Activated B cell treated with CpG ODN at 0.5 μM for 24 hours (primary cell): ENCODE measurements around the gene LRRIQ1. TPM values are rescaled to one million over a fixed set of nuclear protein-coding genes. Genes with fewer than 3 reads are reported as not detected.
"Not testable (repeated sequence)": the region's sequence is repeated elsewhere in the genome, so short reads cannot be mapped to it uniquely, and the experiment has no call there.

Experiments used
- ATAC-seq: fragments of 200-7000 bp; cut with Tn5 transposase; one replicate; pipeline ENCODE4 v1.10.0; 2021; ENCODE audit warnings: low read depth, mild to moderate bottlenecking, moderate library complexity
- CTCF ChIA-PET: fragments of 350-600 bp; sonication (Branson Sonifier 250); formaldehyde crosslinking; loops from one replicate; lab custom pipeline; 2021; ENCODE audit warnings: antibody characterized with exemption; lab: Charles Lee
- POLR2A ChIA-PET: fragments of 350-600 bp; sonication (Branson Sonifier 250); formaldehyde crosslinking; loops from one replicate; lab custom pipeline; 2021; ENCODE audit warnings: antibody characterized with exemption; lab: Charles Lee
- DNase-seq: peaks from one replicate; pipeline ENCODE4 v3.0.0; 2022
- H3K27ac Mint-ChIP-seq: one replicate; pipeline ENCODE4 v1.8.0; 2020; ENCODE audit warnings: mixed read lengths
- H3K27me3 Mint-ChIP-seq: one replicate; pipeline ENCODE4 v1.8.0; 2021; ENCODE audit warnings: mixed read lengths
- H3K36me3 Mint-ChIP-seq: one replicate; pipeline ENCODE4 v1.8.0; 2021; ENCODE audit warnings: low read depth, mixed read lengths
- H3K4me1 Mint-ChIP-seq: one replicate; pipeline ENCODE4 v1.8.0; 2021; ENCODE audit warnings: mixed read lengths
- H3K4me3 Mint-ChIP-seq: one replicate; pipeline ENCODE4 v1.8.0; 2020; ENCODE audit warnings: mild to moderate bottlenecking, mixed read lengths
- H3K9me3 Mint-ChIP-seq: one replicate; pipeline ENCODE4 v1.8.0; 2020; ENCODE audit warnings: mixed read lengths
- intact Hi-C: fragments of 100-400 bp; cut with micrococcal nuclease; formaldehyde crosslinking; loops from one replicate; pipeline ENCODE4 v1.15.1; 2024
- total RNA-seq: library from RNA; stranded (reverse); gene quantifications from 2 replicates; pipeline ENCODE4 v1.2.3, GENCODE V29; 2022
- TF ChIP-seq, protein P1 (sequence below): fragments of 200-600 bp; IDR thresholded peaks from one replicate; pipeline ENCODE4 v1.8.0; 2022; ENCODE audit warnings: antibody characterized with exemption, mild to moderate bottlenecking

LRRIQ1 gene
- total RNA-seq, 1 donor from 2014 or later: not detected

DNA sequence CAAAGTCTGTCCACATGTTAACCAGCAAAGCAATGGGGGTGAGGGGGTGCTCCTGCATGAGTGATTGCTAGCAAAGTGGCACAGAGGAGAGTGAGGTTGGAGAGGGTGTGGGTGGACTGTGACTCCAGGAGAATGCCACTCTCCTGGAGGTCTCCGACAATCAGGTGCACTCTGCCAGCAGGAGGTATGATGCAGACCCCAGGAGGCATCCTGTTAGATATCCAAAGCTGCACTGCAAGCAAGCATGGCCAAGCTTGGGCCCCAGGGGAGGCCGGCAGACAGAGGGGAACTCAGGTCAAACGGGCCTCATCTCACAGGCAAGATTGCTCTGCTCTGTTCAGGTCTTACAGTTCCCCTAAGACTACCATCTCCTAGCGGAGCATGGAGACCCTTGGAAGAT lies 170.4 kb downstream of the LRRIQ1 start:
- TF ChIP-seq, protein P1, sequence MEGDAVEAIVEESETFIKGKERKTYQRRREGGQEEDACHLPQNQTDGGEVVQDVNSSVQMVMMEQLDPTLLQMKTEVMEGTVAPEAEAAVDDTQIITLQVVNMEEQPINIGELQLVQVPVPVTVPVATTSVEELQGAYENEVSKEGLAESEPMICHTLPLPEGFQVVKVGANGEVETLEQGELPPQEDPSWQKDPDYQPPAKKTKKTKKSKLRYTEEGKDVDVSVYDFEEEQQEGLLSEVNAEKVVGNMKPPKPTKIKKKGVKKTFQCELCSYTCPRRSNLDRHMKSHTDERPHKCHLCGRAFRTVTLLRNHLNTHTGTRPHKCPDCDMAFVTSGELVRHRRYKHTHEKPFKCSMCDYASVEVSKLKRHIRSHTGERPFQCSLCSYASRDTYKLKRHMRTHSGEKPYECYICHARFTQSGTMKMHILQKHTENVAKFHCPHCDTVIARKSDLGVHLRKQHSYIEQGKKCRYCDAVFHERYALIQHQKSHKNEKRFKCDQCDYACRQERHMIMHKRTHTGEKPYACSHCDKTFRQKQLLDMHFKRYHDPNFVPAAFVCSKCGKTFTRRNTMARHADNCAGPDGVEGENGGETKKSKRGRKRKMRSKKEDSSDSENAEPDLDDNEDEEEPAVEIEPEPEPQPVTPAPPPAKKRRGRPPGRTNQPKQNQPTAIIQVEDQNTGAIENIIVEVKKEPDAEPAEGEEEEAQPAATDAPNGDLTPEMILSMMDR: no peak
- no peak overlapping the region for H3K27ac Mint-ChIP-seq
- H3K9me3 Mint-ChIP-seq: peaks cover 9% of the 10 kb centered on the region
- H3K4me1 Mint-ChIP-seq: no peaks in the 10 kb centered on the region
- no peak for ATAC-seq
- no peak for DNase-seq
- H3K36me3 Mint-ChIP-seq: no peaks in the 10 kb centered on the region
- intact Hi-C loops: no loop called here
- no peak overlapping the region for H3K4me3 Mint-ChIP-seq
- CTCF ChIA-PET: no interaction called here
- POLR2A ChIA-PET: no interaction called here
- no peaks in the 10 kb centered on the region for H3K27me3 Mint-ChIP-seq

DNA sequence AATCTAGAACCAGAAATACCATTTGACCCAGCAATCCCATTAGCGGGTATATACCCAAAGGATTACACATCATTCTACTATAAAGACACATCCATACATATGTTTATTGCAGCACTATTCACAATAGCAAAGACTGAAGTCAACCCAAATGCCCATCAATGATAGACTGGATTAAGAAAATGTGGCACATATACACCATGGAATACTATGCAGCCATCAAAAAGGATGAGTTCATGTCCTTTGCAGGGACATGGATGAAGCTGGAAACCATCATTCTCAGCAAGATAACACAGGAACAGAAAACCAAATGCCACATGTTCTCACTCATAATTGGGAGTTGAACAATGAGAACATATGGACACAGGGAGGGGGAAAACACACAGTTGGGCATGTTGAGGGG lies 188.2 kb downstream of the LRRIQ1 start:
- H3K4me1 Mint-ChIP-seq, H3K4me3 Mint-ChIP-seq, ATAC-seq, DNase-seq, intact Hi-C loops, POLR2A ChIA-PET, H3K27ac Mint-ChIP-seq, H3K9me3 Mint-ChIP-seq, H3K27me3 Mint-ChIP-seq, H3K36me3 Mint-ChIP-seq, CTCF ChIA-PET: not testable (repeated sequence)

DNA sequence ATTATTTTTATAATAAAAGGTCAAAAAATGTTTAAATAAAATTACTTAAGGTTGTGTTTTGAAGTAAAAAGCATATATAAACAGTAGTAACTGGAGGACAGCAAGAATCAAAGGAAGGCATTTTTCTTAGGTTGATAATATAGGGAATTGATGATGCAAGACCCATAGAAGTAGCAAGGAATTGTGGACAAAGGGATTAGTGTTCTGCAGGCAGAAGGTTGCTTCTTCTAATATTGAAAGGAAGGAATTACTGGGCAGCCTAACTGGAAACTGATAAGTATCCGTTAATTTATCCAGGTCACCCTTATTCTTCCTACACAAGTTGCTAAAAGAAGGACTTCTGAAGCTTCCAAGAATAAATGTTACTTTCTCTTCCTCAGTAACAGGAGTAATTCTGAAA lies 189.3 kb downstream of the LRRIQ1 start:
- CTCF ChIA-PET: no interaction called here
- DNase-seq (no peak), ATAC-seq (no peak)
- POLR2A ChIA-PET: no interaction called here
- Mint-ChIP-seq H3K4me1 (no peaks in the 10 kb centered on the region), H3K36me3 (no peaks in the 10 kb centered on the region), H3K4me3 (no peak overlapping the region), H3K27ac (no peak overlapping the region), H3K9me3 (peaks cover 2% of the 10 kb centered on the region), H3K27me3 (no peaks in the 10 kb centered on the region)
- TF ChIP-seq, protein P1: no peak
- intact Hi-C loops: no loop called here

DNA sequence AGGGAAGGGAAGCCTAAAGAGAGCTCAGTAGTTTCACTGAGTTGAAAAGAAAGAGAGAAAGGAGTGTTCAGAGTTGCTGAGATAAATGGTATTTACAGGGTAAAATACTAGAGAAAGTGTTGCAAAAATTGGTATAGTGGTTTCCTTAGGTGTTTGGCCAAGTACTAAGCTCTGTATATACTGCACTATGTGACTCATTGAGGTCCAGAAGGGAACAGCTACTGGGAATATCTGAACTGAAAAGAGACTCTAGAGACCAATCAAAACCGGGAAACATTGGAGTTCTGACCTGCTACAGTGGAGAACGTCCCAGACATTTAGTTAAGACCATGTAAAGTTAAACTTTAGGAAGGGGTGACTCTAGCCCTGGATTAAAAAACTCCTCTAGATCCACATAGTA lies 201.2 kb downstream of the LRRIQ1 start:
- DNase-seq (no peak), ATAC-seq (no peak)
- H3K36me3 Mint-ChIP-seq: no peaks in the 10 kb centered on the region
- TF ChIP-seq, protein P1: no peak
- intact Hi-C loops: no loop called here
- no peak overlapping the region for H3K27ac Mint-ChIP-seq
- no peaks in the 10 kb centered on the region for H3K9me3 Mint-ChIP-seq
- CTCF ChIA-PET: no interaction called here
- no peak overlapping the region for H3K4me3 Mint-ChIP-seq
- no peaks in the 10 kb centered on the region for H3K4me1 Mint-ChIP-seq
- POLR2A ChIA-PET: no interaction called here
- no peaks in the 10 kb centered on the region for H3K27me3 Mint-ChIP-seq

DNA sequence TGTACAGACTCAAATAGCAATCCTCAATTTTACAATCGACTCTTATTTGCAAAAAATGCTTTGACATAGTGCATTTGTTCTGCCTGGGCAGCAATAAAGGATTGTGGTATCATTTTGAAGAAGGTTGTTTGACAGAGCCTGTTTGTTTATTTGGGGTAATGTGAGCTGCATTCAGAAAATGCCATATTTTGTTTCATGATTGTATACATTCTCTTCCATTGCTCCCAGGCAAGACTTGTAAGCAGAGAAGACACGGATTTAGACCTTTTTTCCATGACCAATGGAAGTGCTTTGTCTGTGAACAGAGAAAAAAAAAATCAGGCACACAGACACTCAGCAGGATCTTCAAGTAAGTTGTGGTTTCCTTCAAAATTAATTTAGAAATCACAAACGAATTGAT lies 208.4 kb downstream of the LRRIQ1 start:
- no peaks in the 10 kb centered on the region for H3K9me3 Mint-ChIP-seq
- ChIA-PET CTCF (no interaction called here), POLR2A (no interaction called here)
- intact Hi-C loops: no loop called here
- TF ChIP-seq, protein P1: no peak
- ATAC-seq (no peak), DNase-seq (no peak)
- H3K27me3 Mint-ChIP-seq: no peaks in the 10 kb centered on the region
- no peaks in the 10 kb centered on the region for H3K4me1 Mint-ChIP-seq
- no peak overlapping the region for H3K4me3 Mint-ChIP-seq
- H3K36me3 Mint-ChIP-seq: no peaks in the 10 kb centered on the region
- no peak overlapping the region for H3K27ac Mint-ChIP-seq

DNA sequence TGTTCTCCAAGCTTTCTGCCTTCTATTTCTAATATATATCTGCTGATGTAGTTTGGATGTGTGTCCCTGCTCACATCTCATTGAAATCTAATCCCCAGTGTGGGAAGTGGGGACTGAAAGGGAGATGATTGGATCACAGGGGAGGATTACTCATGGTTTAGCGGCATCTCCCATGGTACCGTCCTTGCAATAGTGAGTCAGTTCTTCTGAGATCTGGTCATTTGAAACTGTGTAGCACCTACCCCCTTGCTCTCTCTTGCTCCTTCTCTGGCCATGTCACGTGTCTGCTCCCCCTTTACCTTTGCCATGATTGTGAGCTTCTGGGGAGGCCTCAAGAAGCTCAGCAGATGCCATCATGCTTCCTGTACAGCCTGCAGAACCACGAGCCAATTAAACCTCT lies 217.7 kb downstream of the LRRIQ1 start:
- Mint-ChIP-seq H3K4me3 (no peak overlapping the region), H3K4me1 (no peaks in the 10 kb centered on the region), H3K27ac (no peak overlapping the region), H3K9me3 (no peaks in the 10 kb centered on the region), H3K36me3 (no peaks in the 10 kb centered on the region), H3K27me3 (no peaks in the 10 kb centered on the region)
- ChIA-PET CTCF (no interaction called here), POLR2A (no interaction called here)
- TF ChIP-seq, protein P1: no peak
- intact Hi-C loops: no loop called here
- no peak for ATAC-seq
- no peak for DNase-seq
